GM12878 (cell line): ENCODE data around the gene APOBEC2. TPM values are rescaled to one million over a fixed set of nuclear protein-coding genes. Genes with fewer than 3 reads are reported as not detected.

Experiments used
- IRF5 ChIP-seq: fragments of 450-650 bp; IDR thresholded peaks from 2 replicates; pipeline ENCODE4 v1.6.1; 2017; ENCODE audit warnings: borderline replicate concordance
- RELB ChIP-seq: fragments of 450-650 bp; IDR thresholded peaks from 2 replicates; pipeline ENCODE4 v1.6.1; 2017; ENCODE audit warnings: low read depth, mild to moderate bottlenecking, moderate library complexity
- SKIL ChIP-seq: fragments of 450-650 bp; IDR thresholded peaks from 2 replicates; pipeline ENCODE4 v1.6.1; 2017; ENCODE audit warnings: mild to moderate bottlenecking, low read depth, inconsistent platforms; ENCODE audit not compliant: poor library complexity, severe bottlenecking
- SMAD1 ChIP-seq: fragments of 450-650 bp; IDR thresholded peaks from 2 replicates; pipeline ENCODE4 v1.6.1; 2018; ENCODE audit warnings: mild to moderate bottlenecking, low read depth; ENCODE audit not compliant: partially characterized antibody
- ZBTB4 ChIP-seq: fragments of 450-650 bp; formaldehyde crosslinking; IDR thresholded peaks from 2 replicates; pipeline ENCODE4 v1.4.0; 2022; ENCODE audit warnings: mild to moderate bottlenecking, moderate library complexity
- polyA plus RNA-seq, 11 experiments: library from polyadenylated mRNA; depleted of rRNA in 4 of 11; unstranded in 6 of 11; stranded (reverse) in 5 of 11; fragments of >200 nt; fragmentation: Nextera tagmentation in 4 of 11; fragmentation: Illumina TruSeq in 1 of 11; extraction: Ambion mirVana in 4 of 11; extraction: Trizol in 1 of 11; gene quantifications; 1 replicate in 1 of 11; 2 replicates in 10 of 11; pipeline versions ENCODE4 v1.2.1 to v1.2.3, GENCODE V29; 2011 to 2016; ENCODE audit warnings: inconsistent platforms in 2 of 11, missing spikeins in 2 of 11, low read depth in 1 of 11
- total RNA-seq, 4 experiments: library from RNA; depleted of rRNA in 3 of 4; stranded (reverse); fragments of >200 nt in 3 of 4; fragmentation: Illumina TruSeq in 1 of 4; extraction: Trizol in 1 of 4; gene quantifications; 2 replicates each; pipeline versions ENCODE4 v1.2.1 to v1.2.3, GENCODE V29; 2013 to 2021

The APOBEC2 gene
- total and polyA plus RNA-seq, 10 of the 15 experiments (the other 5 are each of a cell fraction or from before 2014, with no cell fraction given), result 0.11 to 1.4 (median 0.87) TPM; not detected in 6

- TF ChIP-seq RELB (no peak), SMAD1 (no peak), SKIL (no peak), ZBTB4 (CRISPR knock-in tag) (no peak), IRF5 (no peak)
Observed at GRCh38 chr6:41080621-41081020, 27.6 kb downstream of the APOBEC2 start (continued).
